Measurements from ENCODE around the gene ABHD17A.
"Not testable (repeated sequence)": the region's sequence is repeated elsewhere in the genome, so short reads cannot be mapped to it uniquely, and the experiment has no call there.

ABHD17A gene

DNA sequence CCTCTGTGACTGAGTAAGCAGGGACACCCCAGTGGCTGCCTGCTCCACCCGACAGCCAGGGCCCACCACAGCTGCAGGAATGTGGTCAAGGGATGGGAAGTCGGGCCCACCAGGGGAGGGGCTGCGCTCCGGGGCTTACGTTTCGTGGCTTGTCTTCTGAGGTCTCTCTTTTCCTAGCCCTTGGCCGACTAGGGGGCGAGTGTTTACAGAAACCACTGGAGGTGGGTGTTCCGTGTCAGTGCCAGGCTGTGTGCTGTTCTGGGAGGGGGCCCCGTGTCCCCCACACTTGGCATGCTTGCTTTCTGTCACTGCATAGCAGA, 24.4 kb upstream of the ABHD17A start:
- no peak for DNase-seq

DNA sequence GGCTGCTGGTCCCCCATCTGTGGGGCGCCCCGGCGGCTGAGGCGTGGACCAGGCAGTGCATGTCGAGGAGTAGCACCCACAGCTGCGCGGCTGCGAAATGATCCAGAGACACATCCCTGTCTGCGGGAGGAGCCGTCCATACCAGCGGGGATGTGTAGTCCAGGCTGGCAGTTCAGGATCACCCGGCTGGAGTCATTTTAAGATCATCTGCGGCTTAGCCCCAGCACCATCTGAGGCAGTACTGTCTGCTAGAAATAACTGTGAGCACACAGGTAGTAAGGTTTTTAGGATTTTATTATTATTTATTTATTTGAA, 23.0 kb upstream of the ABHD17A start:
- no peak for DNase-seq

DNA sequence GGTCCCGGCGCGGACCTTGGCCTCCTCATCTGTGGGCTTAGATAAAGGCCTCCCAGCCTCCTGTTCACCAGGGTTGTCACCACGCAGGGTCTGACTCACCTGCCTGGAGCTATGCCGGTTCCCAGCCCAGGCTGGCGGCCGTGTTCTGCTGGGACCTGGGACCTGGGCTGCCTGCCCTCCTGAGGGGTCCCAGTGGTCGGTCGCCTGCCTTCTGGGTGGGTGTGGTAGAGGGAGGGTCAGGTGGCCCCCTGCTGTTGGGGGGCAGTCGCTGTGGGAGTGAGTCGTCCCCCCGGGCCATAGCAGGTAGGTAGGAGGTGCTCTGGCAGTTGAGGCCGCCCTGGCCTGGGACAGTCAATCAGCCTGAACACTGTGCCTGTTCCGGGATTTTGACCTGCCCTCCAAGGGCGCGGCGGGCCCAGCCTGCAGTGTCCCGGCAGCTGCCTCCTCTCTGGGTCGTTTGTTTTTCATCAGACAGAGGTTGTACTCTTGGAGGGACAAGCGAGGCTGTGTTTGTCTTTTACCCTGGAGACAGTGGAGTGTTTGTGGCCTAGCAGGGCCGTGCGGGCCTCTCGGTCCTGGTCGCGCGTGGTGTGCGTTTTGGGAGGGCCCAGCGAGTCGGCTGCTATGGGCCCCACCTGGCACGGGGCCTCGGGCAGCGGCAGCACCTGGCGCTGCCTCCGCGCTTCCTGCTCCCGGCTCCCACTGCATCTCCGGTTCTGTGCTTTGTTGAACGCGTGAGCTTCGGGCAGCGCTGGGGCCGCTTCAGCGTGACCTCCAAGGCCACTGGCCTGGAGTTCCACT, 22.5 kb upstream of the ABHD17A start:
- no peak for DNase-seq

DNA sequence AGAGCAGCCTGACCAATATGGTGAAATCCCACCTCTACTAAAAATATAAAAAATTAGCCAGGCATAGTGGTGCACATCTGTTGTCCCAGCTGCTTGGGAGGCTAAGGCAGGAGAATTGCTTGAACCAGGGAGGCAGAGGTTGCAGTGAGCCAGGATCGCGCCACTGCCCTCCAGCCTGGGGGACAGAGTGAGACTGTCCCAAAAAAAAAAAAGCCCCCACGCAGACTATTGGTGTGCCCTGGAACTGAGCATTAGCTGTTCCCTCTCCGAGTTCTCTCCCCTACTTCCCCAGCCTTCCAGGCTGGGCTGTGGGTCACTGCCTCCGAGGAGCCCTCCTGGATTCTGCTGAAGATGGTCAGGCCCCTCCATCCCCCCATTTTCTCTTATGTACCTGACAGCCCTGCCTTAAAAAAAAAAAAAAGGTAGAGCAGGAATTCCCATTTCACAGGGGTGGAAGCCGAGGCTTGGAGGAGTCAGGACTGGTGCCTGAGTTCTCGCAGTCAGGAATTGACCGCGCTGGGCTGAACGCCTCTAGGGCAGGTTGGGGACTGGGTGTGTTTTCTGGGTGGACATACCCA, 21.8 kb upstream of the ABHD17A start:
- no peak for DNase-seq

DNA sequence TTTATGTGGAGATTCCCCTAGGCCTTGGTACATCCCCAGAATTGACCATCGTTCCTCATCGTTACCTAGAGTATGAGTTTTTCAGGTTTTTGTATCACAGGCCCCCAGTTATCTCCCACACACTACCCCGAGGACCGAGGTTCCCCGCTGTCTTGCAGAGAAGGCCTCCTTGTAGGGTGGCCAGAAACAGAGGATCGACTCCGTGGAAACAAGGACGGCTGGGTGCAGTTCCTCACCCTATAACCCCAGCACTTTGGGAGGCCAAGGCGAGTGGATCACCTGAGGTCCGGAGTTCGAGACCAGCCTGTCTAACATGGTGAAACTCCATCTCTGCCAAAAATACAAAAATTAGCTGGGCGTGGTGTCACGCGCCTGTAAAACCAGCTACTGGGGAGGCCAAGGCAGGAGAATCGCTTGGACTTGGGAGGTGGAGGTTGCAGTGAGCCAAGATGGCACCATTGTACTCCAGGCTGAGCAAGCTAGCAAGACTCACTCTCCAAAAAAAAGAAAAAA, 20.6 kb upstream of the ABHD17A start:
- no peak for DNase-seq

DNA sequence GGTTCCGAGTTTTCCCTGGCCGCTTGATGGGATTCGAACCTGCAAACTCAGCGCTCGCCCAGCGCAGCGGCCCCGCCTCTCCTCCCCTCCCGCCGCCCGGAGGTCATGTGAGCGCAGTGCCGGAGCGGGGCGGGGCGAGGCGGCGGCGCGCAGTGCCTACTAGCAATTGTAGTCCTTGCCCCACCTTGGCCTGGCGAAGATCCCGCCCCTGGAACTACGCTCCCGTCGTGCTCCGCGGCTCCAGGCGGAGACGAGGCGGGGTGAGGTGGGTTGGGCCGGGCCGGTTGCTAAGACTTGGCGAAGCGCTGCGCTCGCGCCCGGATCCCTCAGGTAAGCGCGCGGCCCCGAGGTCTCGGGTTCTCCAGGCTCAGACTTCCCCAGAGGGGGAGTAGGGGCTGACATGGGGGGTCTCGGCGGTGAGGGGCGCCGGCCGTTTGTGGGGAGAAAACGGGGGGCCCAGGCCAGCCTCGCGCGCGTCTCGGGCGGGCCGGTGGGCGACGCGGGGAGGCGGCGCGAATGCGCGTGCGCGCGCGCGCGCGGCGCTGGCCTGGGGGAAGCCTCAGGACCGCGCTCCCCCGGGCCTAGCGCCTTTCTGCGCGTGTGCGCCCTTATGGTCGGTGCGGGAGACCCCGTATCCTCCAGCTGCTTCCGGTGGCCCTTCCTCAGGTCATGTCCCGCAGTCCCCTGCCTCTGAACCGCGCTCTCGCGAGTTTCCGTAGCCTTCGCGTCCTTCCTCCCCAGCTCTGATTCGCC, 20.0 kb upstream of the ABHD17A start, which contains the start of the genes ADAT3 and SCAMP4:
Gene ADAT3, plus strand, starts transcription at position 290 of the 753 bp plus-strand sequence. CDS start 6,649 bp downstream, outside the sequence.
Gene SCAMP4, plus strand, starts transcription at position 290 of the 753 bp plus-strand sequence. CDS start 9,621 bp downstream, outside the sequence.
- peak; percentile 100 for DNase-seq

DNA sequence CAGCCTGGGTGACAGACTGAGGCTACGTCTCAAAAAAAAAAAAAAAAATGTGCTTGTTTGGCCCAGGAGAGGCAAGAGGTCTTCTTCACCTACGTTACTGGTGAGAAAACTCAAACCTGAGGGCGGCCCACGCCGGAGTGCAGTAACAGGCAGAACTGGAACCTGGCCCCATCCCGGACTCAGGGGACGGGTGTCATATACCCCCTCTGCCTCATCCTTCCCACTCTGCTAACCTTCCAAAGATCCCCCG, 19.5 kb upstream of the ABHD17A start:
- no peak for DNase-seq

DNA sequence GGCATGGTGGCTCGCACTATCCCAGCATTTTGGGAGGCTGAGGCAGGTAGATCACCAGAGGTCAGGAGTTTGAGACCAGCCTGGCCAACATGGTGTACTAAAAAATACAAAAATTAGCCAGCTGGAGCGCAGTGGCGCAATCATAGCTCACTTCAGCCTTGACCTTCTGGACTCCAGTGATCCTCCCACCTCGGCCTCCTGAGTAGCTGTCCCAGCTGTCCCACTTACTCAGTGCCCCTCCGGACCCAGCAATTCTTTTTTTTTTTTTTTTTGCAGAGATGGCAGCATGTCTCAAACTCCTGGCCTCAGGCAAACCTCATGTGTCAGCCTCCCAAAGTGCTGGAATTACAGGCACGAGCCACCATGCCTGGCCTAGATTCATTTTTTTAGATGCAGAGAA, 17.6 kb upstream of the ABHD17A start:
- DNase-seq: no peak

DNA sequence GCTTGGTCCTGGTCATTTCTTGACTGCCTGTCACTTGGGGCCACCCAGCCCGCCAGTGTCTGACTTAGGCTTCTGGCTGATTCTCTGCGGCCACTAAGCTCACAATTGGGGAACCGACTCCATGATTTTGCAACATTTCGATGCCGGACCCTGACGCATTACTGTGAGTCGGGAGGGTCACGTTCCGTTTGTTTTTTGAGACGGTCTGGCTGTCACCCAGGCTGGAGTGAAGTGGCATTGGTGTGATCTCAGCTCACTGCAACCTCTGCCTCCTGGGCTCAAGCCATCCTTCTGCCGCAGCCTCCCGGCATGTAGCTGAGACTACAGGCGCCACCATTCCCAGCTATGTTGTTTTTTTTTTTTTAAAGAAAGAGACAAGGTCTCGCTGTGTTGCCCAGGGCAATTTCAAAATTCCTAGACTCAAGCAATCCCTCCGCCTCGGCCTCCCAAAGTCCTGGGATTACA, 16.7 kb upstream of the ABHD17A start:
- DNase-seq: no peak

DNA sequence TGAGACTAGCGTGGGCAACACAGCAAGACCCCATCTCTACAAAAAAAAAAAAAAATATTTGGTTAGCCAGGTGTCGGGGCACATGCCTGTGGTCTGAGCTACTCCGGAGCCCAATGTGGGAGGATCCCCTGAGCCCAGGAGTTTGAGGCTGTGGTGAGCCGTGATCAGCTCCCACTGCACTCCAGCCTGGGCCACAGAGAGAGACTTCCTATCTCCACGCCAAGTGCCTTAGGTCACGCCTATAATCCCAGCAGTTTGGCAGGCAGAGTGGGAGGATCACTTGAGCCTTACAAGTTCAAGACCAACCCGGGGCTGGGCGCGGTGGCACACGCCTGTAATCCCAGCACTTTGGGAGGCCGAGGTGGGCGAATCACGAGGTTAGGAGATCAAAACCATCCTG, 11.2 kb upstream of the ABHD17A start:
- no peak for DNase-seq

DNA sequence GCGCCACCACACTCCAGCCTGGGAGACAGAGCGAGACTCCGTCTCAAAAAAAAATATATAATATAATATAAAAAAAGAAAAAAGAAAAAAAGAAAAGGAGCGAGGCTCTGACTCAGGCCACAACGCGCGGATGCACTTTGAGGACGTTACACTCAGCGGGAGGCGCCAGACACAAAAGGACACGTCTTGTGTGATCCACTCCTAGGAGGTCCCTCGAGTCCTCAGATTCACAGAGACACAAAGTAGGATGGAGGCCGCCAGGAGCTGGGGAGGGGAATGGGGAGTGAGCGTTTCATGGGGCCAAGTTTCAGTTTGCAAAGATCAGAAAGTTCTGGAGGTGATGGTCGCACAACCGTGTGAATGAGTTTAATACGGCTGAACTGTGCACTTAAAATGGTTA, 8.5 kb upstream of the ABHD17A start:
- DNase-seq: no peak

DNA sequence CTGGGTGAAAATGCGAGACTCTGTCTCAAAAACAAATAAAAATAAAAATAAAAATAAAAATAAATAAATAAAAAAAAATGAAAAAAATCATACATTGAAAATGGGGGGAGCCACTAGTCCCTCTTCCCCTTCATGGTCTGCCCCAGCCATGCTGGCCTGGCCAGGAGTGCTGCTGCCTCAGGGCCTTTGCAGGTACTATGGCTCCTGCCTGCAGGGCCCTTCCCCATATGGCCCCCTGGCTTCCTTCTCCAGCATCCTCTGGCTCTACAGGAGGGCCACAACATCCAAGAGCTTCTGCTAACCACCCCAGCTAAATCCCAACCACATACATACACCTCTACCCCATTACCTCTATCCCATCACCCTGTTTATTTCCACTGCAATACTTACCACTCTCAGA, 4.6 kb upstream of the ABHD17A start:
- DNase-seq: no peak

DNA sequence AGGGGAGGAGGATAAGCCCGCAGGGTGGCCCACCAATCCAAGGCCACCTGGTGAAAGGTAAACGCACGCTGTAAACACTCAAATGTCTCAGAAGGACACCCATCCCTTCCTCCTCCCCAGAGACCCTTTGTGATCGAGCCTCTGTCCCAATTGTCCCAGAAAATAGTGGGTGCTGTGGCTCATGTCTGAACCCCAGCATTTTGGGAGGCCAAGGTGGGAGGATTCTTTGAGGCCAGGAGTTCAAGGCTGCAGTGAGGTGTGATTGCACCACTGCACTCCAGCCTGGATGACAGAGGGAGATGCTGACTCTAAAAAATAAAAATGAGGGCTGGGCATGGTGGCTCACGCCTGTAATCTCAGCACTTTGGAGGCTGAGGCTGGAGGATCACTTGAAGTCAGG, 3.1 kb upstream of the ABHD17A start:
- DNase-seq: no peak

DNA sequence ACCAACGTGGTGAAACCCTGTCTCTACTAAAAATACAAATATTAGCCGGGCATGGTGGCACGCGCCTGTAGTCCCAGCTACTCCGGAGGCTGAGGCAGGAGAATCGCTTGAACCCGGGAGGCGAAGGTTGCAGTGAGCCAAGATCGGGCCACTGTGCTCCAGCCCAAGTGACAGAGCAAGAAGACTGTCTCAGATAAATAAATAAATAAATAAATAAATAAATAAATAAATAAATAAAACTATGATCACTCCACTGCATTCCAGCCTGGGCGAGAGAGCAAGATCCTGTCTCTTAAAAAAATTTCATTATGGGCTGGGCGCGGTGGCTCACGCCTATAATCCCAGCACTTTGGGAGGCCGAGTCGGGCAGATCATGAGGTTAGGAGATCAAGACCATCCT, 1.1 kb upstream of the ABHD17A start:
- DNase-seq: not testable (repeated sequence)

DNA sequence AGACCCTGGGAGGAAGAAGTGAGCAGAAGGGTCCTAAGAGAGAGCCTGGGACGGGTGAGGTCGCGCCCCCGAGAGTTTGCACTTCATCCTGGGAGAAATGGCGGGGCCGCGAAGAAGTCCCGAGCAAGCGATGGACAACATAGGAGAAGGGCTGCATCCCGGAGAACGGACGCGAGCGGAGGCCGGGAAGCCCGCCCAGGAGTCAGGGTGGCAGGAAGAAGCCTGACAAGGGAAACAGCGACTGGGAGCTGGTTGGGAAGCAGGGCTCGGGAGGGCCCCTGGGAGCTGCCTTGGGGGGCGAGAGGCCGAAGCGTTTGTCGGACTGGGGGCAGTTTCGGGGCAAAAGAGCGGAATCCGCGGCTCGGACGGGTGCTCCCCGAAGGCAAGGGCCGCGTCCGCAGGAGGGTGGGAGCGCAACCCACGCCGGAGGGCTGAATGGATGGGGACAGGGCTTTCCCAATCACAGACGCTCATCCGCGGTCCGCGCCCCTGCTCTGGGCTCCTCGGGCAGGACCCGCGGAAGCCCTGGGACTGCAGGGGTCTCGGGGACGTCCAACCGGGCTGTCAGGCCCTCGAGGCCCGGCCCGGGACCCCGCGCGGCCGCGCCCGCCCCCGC, 469 bp downstream of the ABHD17A start:
- DNase-seq: no peak

DNA sequence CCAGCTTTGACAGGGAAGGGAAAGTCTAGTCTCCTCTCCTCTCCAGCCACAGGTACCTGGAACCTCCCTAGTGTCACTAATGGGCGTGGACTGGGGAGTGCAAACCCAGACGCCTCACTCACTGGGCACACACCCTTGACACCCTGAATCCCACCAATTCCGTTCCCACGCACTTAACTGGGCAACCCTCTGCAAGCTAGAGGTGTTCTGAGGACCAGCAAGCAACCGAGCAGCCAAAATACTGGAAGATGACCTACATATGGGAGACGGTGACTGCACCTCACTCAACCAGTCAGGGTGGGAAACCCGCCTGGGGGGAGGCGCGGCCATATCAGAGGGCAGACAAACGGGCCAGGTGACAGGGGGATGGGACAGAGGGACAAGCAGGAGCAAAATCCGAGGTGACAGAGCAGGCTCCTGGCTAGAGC, 991 bp downstream of the ABHD17A start:
- peak; percentile 35 for DNase-seq

DNA sequence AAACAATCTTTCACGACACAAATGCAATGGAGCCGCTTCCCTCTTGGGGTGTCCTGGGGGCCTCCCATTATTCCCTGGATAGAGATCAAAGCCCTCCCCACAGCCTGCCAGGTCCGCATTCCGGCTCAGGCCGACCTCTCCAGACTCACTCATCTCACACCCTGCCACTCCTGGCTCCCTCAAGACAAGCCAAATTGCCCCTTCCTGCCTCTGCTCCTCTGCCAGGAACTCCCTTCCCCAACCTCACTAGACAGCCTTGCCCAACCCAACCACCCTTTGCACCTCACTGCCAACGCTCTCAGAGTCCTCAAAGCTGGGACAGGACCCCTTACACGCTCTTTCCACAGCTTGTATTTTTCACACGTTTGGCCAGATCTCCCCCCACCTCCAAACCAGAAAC, 1.5 kb downstream of the ABHD17A start:
- peak; percentile 43 for DNase-seq

DNA sequence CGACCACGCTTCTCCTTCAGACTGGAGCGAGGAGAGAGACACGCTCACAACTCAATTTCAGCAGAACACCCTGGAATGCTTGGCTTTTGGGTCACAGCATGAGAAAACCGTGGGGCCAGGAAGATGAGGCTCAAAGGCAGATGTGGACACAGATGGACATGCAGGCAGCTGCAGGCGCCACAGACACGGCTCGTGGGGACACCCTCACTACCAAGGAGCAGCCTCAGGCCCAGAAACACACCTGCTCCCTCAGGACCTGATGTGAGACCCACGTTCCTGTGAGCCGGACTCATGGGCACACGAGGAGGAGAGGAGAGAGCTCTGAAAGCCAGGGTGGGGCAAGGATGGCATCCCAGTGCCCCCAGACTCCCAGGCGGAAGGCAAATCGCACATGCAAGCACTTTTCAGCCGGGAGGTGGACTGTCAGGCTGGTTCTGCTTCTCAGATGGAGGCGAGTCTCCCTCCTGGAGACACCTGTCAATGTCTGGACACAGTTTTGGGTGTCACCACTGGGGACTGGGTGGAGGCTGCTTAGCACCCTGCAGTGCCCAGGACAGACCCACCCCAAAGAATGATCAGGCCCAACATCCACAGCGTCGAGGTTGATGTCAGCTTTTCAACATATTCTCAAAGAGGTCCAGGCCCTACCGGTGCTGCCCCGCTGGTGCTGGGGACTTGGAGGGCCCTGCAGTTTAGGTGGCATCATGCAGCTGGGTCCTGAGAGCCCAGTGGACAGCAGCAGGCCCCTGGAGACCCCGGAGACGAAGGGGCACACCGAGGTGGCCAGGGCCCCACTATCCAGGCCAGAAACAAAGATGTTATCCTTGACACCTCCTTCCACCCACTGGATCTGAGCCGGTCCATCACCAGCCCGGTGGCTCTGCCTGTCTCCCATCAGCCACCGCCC, 2.3 kb downstream of the ABHD17A start:
- DNase-seq: no peak

DNA sequence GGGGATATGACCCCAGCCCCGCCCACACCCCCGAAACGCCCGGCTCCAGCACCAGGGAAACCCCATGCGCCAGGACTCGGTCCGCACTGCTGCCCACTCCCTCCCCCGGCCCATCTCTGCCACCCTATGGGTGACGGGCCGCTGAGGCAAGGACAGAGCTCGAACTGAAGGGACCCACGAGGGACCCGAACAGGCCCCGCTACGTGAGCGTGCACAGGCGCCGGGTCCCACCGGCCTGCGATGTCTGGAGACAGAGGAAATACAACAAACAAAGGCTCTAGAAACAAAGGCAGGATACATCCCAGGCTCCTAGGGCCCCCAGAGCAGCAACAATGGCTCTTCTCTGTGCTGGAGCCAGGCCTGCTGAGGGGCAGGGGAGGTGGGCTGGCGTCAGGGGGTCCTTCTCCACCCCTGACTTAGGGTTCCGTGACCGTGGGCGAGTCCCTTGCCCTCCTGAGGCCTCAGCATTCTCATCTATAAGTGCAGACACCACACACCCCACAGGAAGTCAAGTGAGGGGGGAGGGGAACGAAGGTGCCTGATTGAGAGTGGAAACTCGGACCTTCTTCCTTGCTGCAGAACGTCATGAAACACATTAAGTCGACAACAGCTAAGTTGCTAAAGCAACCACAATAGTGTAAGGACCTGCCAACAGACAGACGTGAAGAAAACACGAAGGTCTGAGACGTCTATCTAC, 3.1 kb downstream of the ABHD17A start:
- DNase-seq: peak; percentile 88

DNA sequence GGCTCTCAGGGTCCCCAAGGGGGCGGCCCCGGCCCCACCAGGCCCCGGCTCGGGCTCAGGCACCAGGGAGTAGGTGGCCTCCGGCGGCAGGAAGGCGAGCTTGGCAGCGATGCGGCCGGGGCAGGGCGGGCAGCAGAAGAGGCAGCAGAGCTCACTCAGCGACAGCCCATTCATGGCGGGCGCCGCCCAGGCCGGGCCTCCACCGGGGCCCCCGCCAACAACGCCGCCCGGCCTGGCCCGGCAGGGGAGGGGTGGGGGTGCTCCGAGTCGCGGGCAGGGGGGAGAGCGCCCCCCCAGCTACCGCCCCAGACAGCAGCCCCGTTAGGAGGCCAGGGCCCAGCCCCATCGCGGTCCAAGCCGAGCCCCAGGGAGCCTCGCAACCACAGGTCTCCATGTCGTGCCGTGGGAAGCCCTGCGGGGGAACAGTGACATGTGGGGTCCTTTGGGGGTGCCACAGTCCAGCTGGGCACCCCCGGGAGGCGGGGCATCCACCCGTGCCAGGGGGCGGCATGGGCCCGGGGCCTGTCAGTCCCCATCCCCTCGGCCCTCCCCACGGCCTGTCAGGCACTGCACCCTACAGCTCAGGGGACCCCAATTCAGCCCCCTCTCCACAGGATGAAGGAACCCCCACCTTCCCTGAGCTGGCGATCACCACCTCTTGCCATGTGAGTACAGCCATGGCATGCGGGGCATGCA, 3.8 kb downstream of the ABHD17A start:
- DNase-seq: not testable (repeated sequence)
